Stimulated activated naive B cell treated with anti-CD40 and anti-IgM and Interleukin-4, amounts not matched to agents 10 μg/mL and 1 μg/mL and 100 μg/mL, for 72 hours (primary cell): ENCODE data around the gene OBSL1.

Experiments
- ATAC-seq, 2 donors: fragments of 150-1000 bp; cut with Tn5 transposase; replicated peaks; 2 replicates each; pipeline ENCODE4 v1.10.0; 2021; ENCODE audit warnings: moderate library complexity in 1 of 2
- DNase-seq: peaks from one replicate; pipeline ENCODE4 v3.0.0; 2021
- H3K27ac Mint-ChIP-seq: one replicate; pipeline ENCODE4 v1.8.0; 2022; ENCODE audit warnings: mild to moderate bottlenecking, mixed read lengths
- H3K27me3 Mint-ChIP-seq, 2 donors: one replicate each; pipeline ENCODE4 v1.8.0; 2022; ENCODE audit warnings: mixed read lengths in 2 of 2
- H3K36me3 Mint-ChIP-seq, 2 donors: one replicate each; pipeline ENCODE4 v1.8.0; 2022; ENCODE audit warnings: mixed read lengths in 2 of 2, mild to moderate bottlenecking in 1 of 2
- H3K4me1 Mint-ChIP-seq, 2 donors: one replicate each; pipeline ENCODE4 v1.8.0; 2022; ENCODE audit warnings: mixed read lengths in 2 of 2, mild to moderate bottlenecking in 1 of 2
- H3K4me3 Mint-ChIP-seq, 2 donors: one replicate each; pipeline ENCODE4 v1.8.0; 2022; ENCODE audit warnings: mild to moderate bottlenecking in 2 of 2, mixed read lengths in 2 of 2, moderate library complexity in 1 of 2
- H3K9me3 Mint-ChIP-seq, 2 donors: one replicate each; pipeline ENCODE4 v1.8.0; 2022; ENCODE audit warnings: mixed read lengths in 2 of 2, mild to moderate bottlenecking in 1 of 2

OBSL1 gene

GRCh38 chr2:219608399-219608964 is 37.1 kb upstream of the OBSL1 start:
- H3K9me3 Mint-ChIP-seq, result no peaks in the 10 kb centered on the region
- no peak overlapping the region for H3K4me3 Mint-ChIP-seq
- no peak for ATAC-seq
- no peak for DNase-seq
- H3K36me3 Mint-ChIP-seq, result peaks cover 65 to 87% of the 10 kb centered on the region in 2 donors
- H3K27ac Mint-ChIP-seq, result peak overlapping the region; percentile 14
- no peaks in the 10 kb centered on the region for H3K27me3 Mint-ChIP-seq
- peaks cover 15 to 25% of the 10 kb centered on the region in 2 donors for H3K4me1 Mint-ChIP-seq

DNA sequence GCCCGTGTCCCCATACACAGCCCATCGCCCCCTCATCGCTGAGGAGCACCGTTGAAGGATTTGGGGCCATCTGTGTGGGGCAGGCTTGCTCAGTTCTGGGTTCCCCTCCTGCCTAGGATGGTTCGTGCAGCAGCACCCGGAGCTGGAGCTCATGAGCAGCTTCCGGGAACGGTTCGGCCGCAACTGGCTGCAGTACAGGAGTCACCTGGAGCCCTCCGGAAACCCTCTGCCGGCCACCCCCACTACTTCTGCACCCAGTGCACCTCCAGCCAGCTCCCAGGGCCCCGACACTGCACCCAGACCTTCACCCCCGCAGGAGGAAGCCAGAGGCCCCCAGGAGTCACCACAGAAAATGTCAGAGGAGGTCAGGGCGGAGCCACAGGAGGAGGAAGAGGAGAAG is 36.6 kb upstream of the OBSL1 start:
- H3K36me3 Mint-ChIP-seq, result peaks cover 64 to 85% of the 10 kb centered on the region in 2 donors
- ATAC-seq (no peak), DNase-seq (no peak)
- H3K27ac Mint-ChIP-seq, result peak overlapping the region; percentile 14
- no peaks in the 10 kb centered on the region for H3K27me3 Mint-ChIP-seq
- H3K9me3 Mint-ChIP-seq, result no peaks in the 10 kb centered on the region
- peaks cover 16 to 26% of the 10 kb centered on the region in 2 donors for H3K4me1 Mint-ChIP-seq
- no peak overlapping the region for H3K4me3 Mint-ChIP-seq

DNA sequence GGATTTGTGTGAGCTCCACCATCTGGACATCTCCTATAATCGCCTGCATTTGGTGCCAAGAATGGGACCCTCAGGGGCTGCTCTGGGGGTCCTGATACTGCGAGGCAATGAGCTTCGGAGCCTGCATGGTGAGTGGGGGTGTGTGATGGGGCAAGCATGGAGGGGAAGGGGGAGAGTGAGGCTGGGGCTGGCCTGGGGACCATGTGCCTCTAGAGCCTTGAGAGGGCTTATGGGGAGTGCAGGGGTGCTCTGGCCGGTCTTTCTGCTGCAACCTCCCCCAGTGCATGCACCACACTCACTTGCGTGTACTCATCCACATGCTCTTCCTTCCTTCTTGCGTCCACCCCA is 34.2 kb upstream of the OBSL1 start:
- Mint-ChIP-seq H3K36me3 (peaks cover 62 to 85% of the 10 kb centered on the region in 2 donors), H3K4me1 (peaks cover 12 to 17% of the 10 kb centered on the region in 2 donors), H3K27me3 (no peaks in the 10 kb centered on the region), H3K4me3 (no peak overlapping the region), H3K9me3 (no peaks in the 10 kb centered on the region), H3K27ac (no peak overlapping the region)
- no peak for DNase-seq
- ATAC-seq, result no peak

- ATAC-seq (peak; percentile 96 to 97), DNase-seq (peak; percentile 4)
- no peak overlapping the region for H3K4me3 Mint-ChIP-seq
- peaks cover 14 to 25% of the 10 kb centered on the region in 2 donors for H3K4me1 Mint-ChIP-seq
- peak overlapping the region; percentile 89 for H3K27ac Mint-ChIP-seq
- no peaks in the 10 kb centered on the region for H3K27me3 Mint-ChIP-seq
- H3K9me3 Mint-ChIP-seq, result no peaks in the 10 kb centered on the region
- peaks cover 57 to 80% of the 10 kb centered on the region in 2 donors for H3K36me3 Mint-ChIP-seq
Observed at GRCh38 chr2:219603771-219604170, 32.4 kb upstream of the OBSL1 start.

- H3K4me3 Mint-ChIP-seq, result peak overlapping the region; percentile 89 to 94
- DNase-seq, result no peak
- peak; percentile 29 to 43 for ATAC-seq
- peaks cover 4 to 32% of the 10 kb centered on the region in 2 donors for H3K4me1 Mint-ChIP-seq
- peaks cover 16 to 31% of the 10 kb centered on the region in 2 donors for H3K36me3 Mint-ChIP-seq
- peak overlapping the region; percentile 96 for H3K27ac Mint-ChIP-seq
- H3K9me3 Mint-ChIP-seq, result peaks cover 0 to 1% of the 10 kb centered on the region in 2 donors
- peaks cover 10 to 17% of the 10 kb centered on the region in 2 donors for H3K27me3 Mint-ChIP-seq
Observed at GRCh38 chr2:219598308-219599078, 27.2 kb upstream of the OBSL1 start.

DNA sequence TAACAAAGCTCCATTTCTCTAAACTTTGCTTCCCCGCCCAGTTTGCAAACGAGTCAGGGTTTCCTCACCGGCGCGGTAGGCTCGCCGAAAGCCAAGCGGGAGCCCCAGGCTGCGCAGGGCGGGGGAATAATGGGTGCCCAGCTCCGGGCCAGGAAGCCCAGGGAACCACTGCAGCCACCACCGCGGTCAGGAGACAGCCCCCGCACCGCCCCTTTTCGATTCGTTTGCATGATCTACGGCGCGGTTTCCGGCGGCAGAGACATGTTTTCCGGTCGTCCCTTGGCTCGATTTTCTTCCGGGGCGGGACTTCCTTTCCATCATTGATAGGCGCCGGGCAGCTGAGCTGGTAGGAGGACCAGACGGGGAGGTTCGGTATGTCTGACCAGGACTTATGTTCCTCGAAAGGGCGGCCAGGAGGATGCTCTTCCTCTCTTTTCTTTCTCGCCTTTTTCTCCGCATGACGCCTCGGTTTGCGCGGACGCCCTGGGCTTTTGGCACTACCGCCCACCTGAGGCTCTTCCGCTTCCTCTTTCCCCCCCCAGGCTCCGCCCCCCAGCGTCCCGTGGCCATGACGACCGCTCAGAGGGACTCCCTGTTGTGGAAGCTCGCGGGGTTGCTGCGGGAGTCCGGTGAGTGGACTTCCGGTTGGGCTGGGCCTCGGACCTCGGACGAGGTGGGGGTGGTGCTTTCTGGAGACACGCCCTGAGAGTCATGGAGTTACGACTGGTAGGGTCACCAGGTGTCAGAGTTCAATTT is 26.4 kb upstream of the OBSL1 start, which contains the start of gene STK11IP:
STK11IP (plus strand) TSS at position 306 of the 756 bp plus-strand sequence; CDS start at position 569, 263 bp downstream.
- peaks cover 16 to 29% of the 10 kb centered on the region in 2 donors for H3K36me3 Mint-ChIP-seq
- peaks cover 16 to 24% of the 10 kb centered on the region in 2 donors for H3K27me3 Mint-ChIP-seq
- H3K27ac Mint-ChIP-seq, result peak within 1 kb of the TSS; percentile 96
- peak within 1 kb of the TSS; percentile 89 to 94 for H3K4me3 Mint-ChIP-seq
- peak; percentile 88 for DNase-seq
- peaks cover 4 to 27% of the 10 kb centered on the region in 2 donors for H3K4me1 Mint-ChIP-seq
- peaks cover 0 to 1% of the 10 kb centered on the region in 2 donors for H3K9me3 Mint-ChIP-seq
- peak; percentile 90 to 92 for ATAC-seq

GRCh38 chr2:219596954-219597551 is 25.7 kb upstream of the OBSL1 start:
- H3K36me3 Mint-ChIP-seq, result peaks cover 9 to 22% of the 10 kb centered on the region in 2 donors
- peaks cover 0 to 1% of the 10 kb centered on the region in 2 donors for H3K9me3 Mint-ChIP-seq
- no peak for DNase-seq
- peak; percentile 4 for ATAC-seq
- peaks cover 4 to 27% of the 10 kb centered on the region in 2 donors for H3K4me1 Mint-ChIP-seq
- H3K27me3 Mint-ChIP-seq, result peaks cover 23 to 30% of the 10 kb centered on the region in 2 donors
- peak overlapping the region; percentile 89 to 94 for H3K4me3 Mint-ChIP-seq
- peak overlapping the region; percentile 96 for H3K27ac Mint-ChIP-seq

GRCh38 chr2:219595256-219595655 is 23.9 kb upstream of the OBSL1 start:
- no peak for ATAC-seq
- Mint-ChIP-seq H3K27me3 (peaks cover 24 to 45% of the 10 kb centered on the region in 2 donors), H3K36me3 (peaks cover 0 to 7% of the 10 kb centered on the region in 2 donors), H3K9me3 (peaks cover 0 to 1% of the 10 kb centered on the region in 2 donors), H3K4me1 (peaks cover 2 to 27% of the 10 kb centered on the region in 2 donors), H3K4me3 (no peak overlapping the region), H3K27ac (no peak overlapping the region)
- DNase-seq, result no peak

DNA sequence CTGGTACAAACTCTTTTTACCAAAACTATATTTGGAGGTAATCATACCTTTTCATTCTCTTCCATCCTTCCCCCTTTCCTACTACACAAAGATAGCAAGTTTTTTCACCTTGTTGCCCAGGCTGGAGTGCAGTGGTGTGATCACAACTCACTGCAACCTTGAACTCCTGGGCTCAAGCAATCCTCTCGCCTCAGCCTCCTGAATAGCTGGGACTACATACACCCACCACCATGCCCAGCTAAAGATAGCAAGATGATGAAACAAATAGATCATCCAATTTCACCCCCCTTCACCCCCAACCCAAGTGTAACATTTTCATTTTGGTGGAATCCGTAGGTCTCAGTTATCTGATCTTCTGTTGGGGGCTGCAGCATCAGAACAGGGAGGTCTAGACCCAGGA is 21.8 kb upstream of the OBSL1 start:
- DNase-seq (no peak), ATAC-seq (no peak)
- Mint-ChIP-seq H3K4me3 (no peak overlapping the region), H3K4me1 (peaks cover 0 to 15% of the 10 kb centered on the region in 2 donors), H3K9me3 (peaks cover 0 to 1% of the 10 kb centered on the region in 2 donors), H3K27me3 (peaks cover 28 to 49% of the 10 kb centered on the region in 2 donors), H3K27ac (no peak overlapping the region), H3K36me3 (no peaks in the 10 kb centered on the region)

GRCh38 chr2:219592736-219593135 is 21.4 kb upstream of the OBSL1 start:
- Mint-ChIP-seq H3K4me3 (no peak overlapping the region), H3K27ac (no peak overlapping the region), H3K9me3 (peaks cover 0 to 1% of the 10 kb centered on the region in 2 donors), H3K4me1 (peaks cover 0 to 13% of the 10 kb centered on the region in 2 donors), H3K27me3 (peaks cover 30 to 49% of the 10 kb centered on the region in 2 donors), H3K36me3 (no peaks in the 10 kb centered on the region)
- no peak for DNase-seq
- no peak for ATAC-seq

DNA sequence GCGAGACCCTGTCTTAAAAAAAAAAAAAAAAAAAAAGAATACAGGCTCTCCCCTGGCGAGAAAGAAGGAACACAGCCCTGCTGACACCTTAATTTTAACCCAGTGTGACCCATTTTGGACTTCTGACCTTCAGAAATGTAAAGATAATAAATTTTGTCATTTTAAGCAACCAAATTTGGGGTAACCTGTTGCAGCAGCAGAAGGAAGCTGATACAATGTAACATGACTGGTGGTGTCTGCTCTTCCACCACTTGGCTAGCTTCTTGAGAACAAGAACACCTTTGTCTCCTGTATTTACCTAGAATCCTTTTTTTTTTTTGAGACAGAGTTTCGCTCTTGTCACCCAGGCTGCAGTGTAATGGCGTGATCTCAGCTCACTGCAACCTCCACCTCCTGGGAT is 19.8 kb upstream of the OBSL1 start:
- H3K4me1 Mint-ChIP-seq, result peaks cover 0 to 6% of the 10 kb centered on the region in 2 donors
- no peaks in the 10 kb centered on the region for H3K9me3 Mint-ChIP-seq
- H3K27ac Mint-ChIP-seq, result no peak overlapping the region
- no peak overlapping the region for H3K4me3 Mint-ChIP-seq
- H3K36me3 Mint-ChIP-seq, result no peaks in the 10 kb centered on the region
- DNase-seq, result no peak
- H3K27me3 Mint-ChIP-seq, result peaks cover 36 to 56% of the 10 kb centered on the region in 2 donors
- no peak for ATAC-seq

DNA sequence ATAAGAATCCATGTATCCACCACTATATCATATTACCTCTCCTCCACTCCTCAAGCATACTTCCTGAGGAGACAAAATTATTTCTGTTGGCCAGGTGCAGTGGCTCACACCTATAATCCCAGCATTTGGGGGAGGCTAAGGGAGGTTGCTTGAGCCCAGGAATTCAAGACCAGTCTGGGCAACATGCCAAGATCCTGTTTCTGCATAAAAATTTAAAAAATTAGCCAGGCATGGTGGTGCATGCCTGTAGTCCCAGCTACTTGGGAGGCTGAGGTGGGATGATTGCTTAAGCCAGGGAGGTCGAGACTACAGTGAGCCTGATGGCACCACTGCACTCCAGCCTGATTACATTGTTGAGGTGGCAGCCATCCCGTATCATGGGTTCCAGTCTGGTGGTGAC is 10.0 kb upstream of the OBSL1 start:
- no peaks in the 10 kb centered on the region for H3K9me3 Mint-ChIP-seq
- peaks cover 29 to 35% of the 10 kb centered on the region in 2 donors for H3K27me3 Mint-ChIP-seq
- H3K4me1 Mint-ChIP-seq, result no peaks in the 10 kb centered on the region
- no peak overlapping the region for H3K4me3 Mint-ChIP-seq
- DNase-seq (no peak), ATAC-seq (no peak)
- no peak overlapping the region for H3K27ac Mint-ChIP-seq
- H3K36me3 Mint-ChIP-seq, result no peaks in the 10 kb centered on the region

DNA sequence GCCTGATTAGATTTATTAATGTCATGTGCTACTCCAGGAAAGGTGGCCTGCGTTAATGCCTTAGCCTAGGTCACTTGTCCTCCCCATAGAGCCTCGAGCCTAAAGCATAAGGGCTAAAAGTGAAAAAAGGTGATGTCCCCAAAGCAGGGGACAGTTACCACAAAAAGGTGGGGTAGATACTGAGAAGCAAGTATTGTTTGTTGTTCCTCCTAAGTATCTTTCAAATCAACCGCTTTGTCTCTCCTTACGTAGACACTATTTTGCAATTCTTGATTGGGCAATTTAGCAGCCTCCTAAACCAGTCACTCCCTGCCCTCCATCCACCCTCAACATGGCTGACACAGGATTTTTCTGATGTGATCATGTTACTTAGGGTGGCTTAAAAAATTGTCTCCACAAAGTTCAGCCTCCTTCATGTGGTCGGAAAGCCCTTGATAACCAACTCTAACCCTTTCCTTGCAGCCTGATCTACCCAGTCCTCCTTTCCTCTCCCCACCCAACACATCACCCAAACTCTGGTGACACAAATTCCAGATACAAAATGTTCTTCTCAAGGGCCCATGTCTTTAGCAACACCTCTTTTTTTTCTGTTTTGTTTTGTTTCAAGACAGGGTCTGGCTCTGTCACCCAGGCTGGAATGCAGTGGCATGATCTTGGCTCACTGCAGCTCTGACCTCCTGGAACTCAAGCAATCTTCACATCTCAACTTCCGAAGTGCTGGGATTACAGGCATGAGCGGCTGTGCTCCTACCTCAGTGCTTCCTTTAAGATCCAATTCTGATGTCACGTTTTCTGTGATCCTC is 7.7 kb upstream of the OBSL1 start:
- H3K27me3 Mint-ChIP-seq, result peaks cover 36 to 39% of the 10 kb centered on the region in 2 donors
- no peaks in the 10 kb centered on the region for H3K9me3 Mint-ChIP-seq
- DNase-seq (no peak), ATAC-seq (no peak)
- no peak overlapping the region for H3K27ac Mint-ChIP-seq
- no peak overlapping the region for H3K4me3 Mint-ChIP-seq
- no peaks in the 10 kb centered on the region for H3K36me3 Mint-ChIP-seq
- no peaks in the 10 kb centered on the region for H3K4me1 Mint-ChIP-seq
